H1 (cell line): ENCODE results near the gene ASTN2. TPM values are rescaled to one million over a fixed set of nuclear protein-coding genes. Genes with fewer than 3 reads are reported as not detected.

Source experiments
- CBX8 ChIP-seq: fragments of 300-800, 300-1000 bp; sonication (generic); IDR thresholded peaks from 2 replicates; pipeline ENCODE4 v1.7.1; 2016; ENCODE audit warnings: low read depth, low read length, borderline replicate concordance
- CHD7 ChIP-seq: fragments of 300-600 bp; sonication (generic); IDR thresholded peaks from 2 replicates; pipeline ENCODE4 v1.7.1; 2012; ENCODE audit warnings: low read length, moderate library complexity, mild to moderate bottlenecking, inconsistent platforms; ENCODE audit not compliant: insufficient replicate concordance
- E2F6 ChIP-seq: IDR thresholded peaks from 2 replicates; pipeline ENCODE4 v1.6.1; 2012; ENCODE audit warnings: inconsistent platforms
- polyA plus RNA-seq, 7 experiments: library from polyadenylated mRNA; depleted of rRNA in 3 of 7; stranded (reverse) in 5 of 7; unstranded in 2 of 7; fragments of >200 nt in 5 of 7; fragments of 200-250 nt in 2 of 7; gene quantifications; 1 replicate in 5 of 7; 2 replicates in 1 of 7; 4 replicates in 1 of 7; pipeline versions ENCODE4 v1.2.1 to v1.2.3, GENCODE V29; 2011 to 2013; ENCODE audit warnings: missing spikeins in 2 of 7, mixed read lengths in 2 of 7
- total RNA-seq: library from RNA; stranded (reverse); fragmentation: NEBNext Ultra II Directional; extraction: Animal tissue kit (Norgen Biotek cat#: 25700); gene quantifications from 2 replicates; pipeline ENCODE4 v1.2.1, GENCODE V29; 2021

The ASTN2 gene
- total and polyA plus RNA-seq, 2 of the 8 experiments (the other 6 are each of a cell fraction or from before 2014, with no cell fraction given) = 8.2 to 13.7 TPM

- TF ChIP-seq CHD7 (no peak), CBX8 (no peak), E2F6 (no peak)
Observed at GRCh38 chr9:116585204-116585603, 829.7 kb downstream of the ASTN2 start (continued).
